ENCODE data around the gene LMBR1.
"Not testable (repeated sequence)": the region's sequence is repeated elsewhere in the genome, so short reads cannot be mapped to it uniquely, and the experiment has no call there.

DNA sequence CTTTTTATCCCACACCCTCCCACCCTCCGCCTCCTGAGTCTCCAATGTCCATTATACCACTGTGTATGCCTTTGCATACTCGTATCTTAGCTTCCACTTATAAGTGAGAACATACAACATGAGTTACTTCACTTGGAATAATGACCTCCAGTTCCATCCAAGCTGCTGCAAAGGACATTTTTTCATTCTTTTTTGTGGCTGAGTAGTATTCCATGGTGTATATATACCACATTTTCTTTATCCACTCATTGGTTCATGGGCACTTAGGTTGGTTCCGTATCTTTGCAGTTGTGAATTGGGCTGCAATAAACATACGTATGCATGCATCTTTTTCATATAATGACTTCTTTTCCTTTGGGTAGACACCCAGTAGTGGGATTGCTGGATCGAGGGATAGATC, 245.7 kb downstream of the LMBR1 start:
- TF ChIP-seq, protein P1, sequence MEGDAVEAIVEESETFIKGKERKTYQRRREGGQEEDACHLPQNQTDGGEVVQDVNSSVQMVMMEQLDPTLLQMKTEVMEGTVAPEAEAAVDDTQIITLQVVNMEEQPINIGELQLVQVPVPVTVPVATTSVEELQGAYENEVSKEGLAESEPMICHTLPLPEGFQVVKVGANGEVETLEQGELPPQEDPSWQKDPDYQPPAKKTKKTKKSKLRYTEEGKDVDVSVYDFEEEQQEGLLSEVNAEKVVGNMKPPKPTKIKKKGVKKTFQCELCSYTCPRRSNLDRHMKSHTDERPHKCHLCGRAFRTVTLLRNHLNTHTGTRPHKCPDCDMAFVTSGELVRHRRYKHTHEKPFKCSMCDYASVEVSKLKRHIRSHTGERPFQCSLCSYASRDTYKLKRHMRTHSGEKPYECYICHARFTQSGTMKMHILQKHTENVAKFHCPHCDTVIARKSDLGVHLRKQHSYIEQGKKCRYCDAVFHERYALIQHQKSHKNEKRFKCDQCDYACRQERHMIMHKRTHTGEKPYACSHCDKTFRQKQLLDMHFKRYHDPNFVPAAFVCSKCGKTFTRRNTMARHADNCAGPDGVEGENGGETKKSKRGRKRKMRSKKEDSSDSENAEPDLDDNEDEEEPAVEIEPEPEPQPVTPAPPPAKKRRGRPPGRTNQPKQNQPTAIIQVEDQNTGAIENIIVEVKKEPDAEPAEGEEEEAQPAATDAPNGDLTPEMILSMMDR (IDR thresholded peaks at IDR 0.05) = not testable (repeated sequence)
- not testable (repeated sequence) for TF ChIP-seq POLR2A (IDR thresholded peaks at IDR 0.05)

All from gastroesophageal sphincter (tissue), 3 donors.